Stimulated activated naive B cell treated with anti-CD40 and anti-IgM and Interleukin-4, amounts not matched to agents 10 μg/mL and 1 μg/mL and 100 μg/mL, for 72 hours (primary cell): ENCODE measurements around the gene AFAP1L2.

ENCODE experiments used
- ATAC-seq, 2 donors: fragments of 150-1000 bp; cut with Tn5 transposase; replicated peaks; 2 replicates each; pipeline ENCODE4 v1.10.0; 2021; ENCODE audit warnings: moderate library complexity in 1 of 2
- DNase-seq: peaks from one replicate; pipeline ENCODE4 v3.0.0; 2021
- H3K27ac Mint-ChIP-seq: one replicate; pipeline ENCODE4 v1.8.0; 2022; ENCODE audit warnings: mild to moderate bottlenecking, mixed read lengths
- H3K27me3 Mint-ChIP-seq, 2 donors: one replicate each; pipeline ENCODE4 v1.8.0; 2022; ENCODE audit warnings: mixed read lengths in 2 of 2
- H3K36me3 Mint-ChIP-seq, 2 donors: one replicate each; pipeline ENCODE4 v1.8.0; 2022; ENCODE audit warnings: mixed read lengths in 2 of 2, mild to moderate bottlenecking in 1 of 2
- H3K4me1 Mint-ChIP-seq, 2 donors: one replicate each; pipeline ENCODE4 v1.8.0; 2022; ENCODE audit warnings: mixed read lengths in 2 of 2, mild to moderate bottlenecking in 1 of 2
- H3K4me3 Mint-ChIP-seq, 2 donors: one replicate each; pipeline ENCODE4 v1.8.0; 2022; ENCODE audit warnings: mild to moderate bottlenecking in 2 of 2, mixed read lengths in 2 of 2, moderate library complexity in 1 of 2
- H3K9me3 Mint-ChIP-seq, 2 donors: one replicate each; pipeline ENCODE4 v1.8.0; 2022; ENCODE audit warnings: mixed read lengths in 2 of 2, mild to moderate bottlenecking in 1 of 2

Gene AFAP1L2

GRCh38 chr10:114303556-114303955 lies 100.7 kb downstream of the AFAP1L2 start:
- Mint-ChIP-seq H3K36me3 (peaks cover 7 to 11% of the 10 kb centered on the region in 2 donors), H3K27ac (peak overlapping the region; percentile 65), H3K4me3 (peak overlapping the region; percentile 88 to 95), H3K4me1 (peaks cover 8 to 14% of the 10 kb centered on the region in 2 donors), H3K27me3 (no peaks in the 10 kb centered on the region), H3K9me3 (no peaks in the 10 kb centered on the region)
- DNase-seq (no peak), ATAC-seq (peak; percentile 3 to 4)

- peaks cover 2% of the 10 kb centered on the region in 2 donors for H3K9me3 Mint-ChIP-seq
- DNase-seq (no peak), ATAC-seq (no peak)
- H3K4me1 Mint-ChIP-seq, result peaks cover 8 to 14% of the 10 kb centered on the region in 2 donors
- no peak overlapping the region for H3K4me3 Mint-ChIP-seq
- H3K36me3 Mint-ChIP-seq, result peaks cover 15 to 21% of the 10 kb centered on the region in 2 donors
- H3K27ac Mint-ChIP-seq, result no peak overlapping the region
- H3K27me3 Mint-ChIP-seq, result no peaks in the 10 kb centered on the region
These were observed 102.2 kb downstream of the AFAP1L2 start for GRCh38 chr10:114301951-114302710.

GRCh38 chr10:114301177-114301576 lies 103.1 kb downstream of the AFAP1L2 start:
- no peak overlapping the region for H3K4me3 Mint-ChIP-seq
- DNase-seq (no peak), ATAC-seq (no peak)
- no peaks in the 10 kb centered on the region for H3K27me3 Mint-ChIP-seq
- H3K4me1 Mint-ChIP-seq, result peaks cover 8 to 14% of the 10 kb centered on the region in 2 donors
- no peak overlapping the region for H3K27ac Mint-ChIP-seq
- peaks cover 3% of the 10 kb centered on the region in 2 donors for H3K9me3 Mint-ChIP-seq
- peaks cover 24 to 31% of the 10 kb centered on the region in 2 donors for H3K36me3 Mint-ChIP-seq

GRCh38 chr10:114300036-114300645 lies 104.2 kb downstream of the AFAP1L2 start:
- peaks cover 3 to 8% of the 10 kb centered on the region in 2 donors for H3K9me3 Mint-ChIP-seq
- no peak overlapping the region for H3K27ac Mint-ChIP-seq
- no peaks in the 10 kb centered on the region for H3K27me3 Mint-ChIP-seq
- no peak overlapping the region for H3K4me3 Mint-ChIP-seq
- DNase-seq (no peak), ATAC-seq (no peak)
- peaks cover 8 to 14% of the 10 kb centered on the region in 2 donors for H3K4me1 Mint-ChIP-seq
- H3K36me3 Mint-ChIP-seq, result peaks cover 34 to 40% of the 10 kb centered on the region in 2 donors

- H3K27me3 Mint-ChIP-seq, result no peaks in the 10 kb centered on the region
- no peak overlapping the region for H3K4me3 Mint-ChIP-seq
- ATAC-seq, result no peak
- H3K4me1 Mint-ChIP-seq, result no peaks in the 10 kb centered on the region
- peaks cover 40 to 48% of the 10 kb centered on the region in 2 donors for H3K36me3 Mint-ChIP-seq
- H3K27ac Mint-ChIP-seq, result no peak overlapping the region
- H3K9me3 Mint-ChIP-seq, result peaks cover 3 to 13% of the 10 kb centered on the region in 2 donors
- DNase-seq, result no peak
These were observed 107.1 kb downstream of the AFAP1L2 start for GRCh38 chr10:114297136-114297705.

- no peak overlapping the region for H3K27ac Mint-ChIP-seq
- no peaks in the 10 kb centered on the region for H3K27me3 Mint-ChIP-seq
- H3K4me3 Mint-ChIP-seq, result no peak overlapping the region
- H3K9me3 Mint-ChIP-seq, result peaks cover 3 to 13% of the 10 kb centered on the region in 2 donors
- DNase-seq, result no peak
- no peak for ATAC-seq
- no peaks in the 10 kb centered on the region for H3K4me1 Mint-ChIP-seq
- peaks cover 40 to 48% of the 10 kb centered on the region in 2 donors for H3K36me3 Mint-ChIP-seq
These were observed 108.9 kb downstream of the AFAP1L2 start for GRCh38 chr10:114295393-114295792.

GRCh38 chr10:114294549-114294948 lies 109.8 kb downstream of the AFAP1L2 start:
- Mint-ChIP-seq H3K9me3 (peaks cover 3 to 13% of the 10 kb centered on the region in 2 donors), H3K36me3 (peaks cover 36 to 44% of the 10 kb centered on the region in 2 donors), H3K4me1 (no peaks in the 10 kb centered on the region), H3K27ac (no peak overlapping the region), H3K27me3 (no peaks in the 10 kb centered on the region), H3K4me3 (no peak overlapping the region)
- no peak for ATAC-seq
- no peak for DNase-seq

GRCh38 chr10:114293075-114293474 lies 111.2 kb downstream of the AFAP1L2 start:
- no peaks in the 10 kb centered on the region for H3K27me3 Mint-ChIP-seq
- H3K27ac Mint-ChIP-seq, result no peak overlapping the region
- no peak overlapping the region for H3K4me3 Mint-ChIP-seq
- ATAC-seq (no peak), DNase-seq (no peak)
- H3K9me3 Mint-ChIP-seq, result peaks cover 3 to 13% of the 10 kb centered on the region in 2 donors
- H3K36me3 Mint-ChIP-seq, result peaks cover 33 to 35% of the 10 kb centered on the region in 2 donors
- H3K4me1 Mint-ChIP-seq, result peaks cover 4% of the 10 kb centered on the region in 2 donors

GRCh38 chr10:114291516-114291915 lies 112.8 kb downstream of the AFAP1L2 start:
- no peak for DNase-seq
- Mint-ChIP-seq H3K9me3 (peaks cover 0 to 11% of the 10 kb centered on the region in 2 donors), H3K4me3 (no peak overlapping the region), H3K36me3 (peaks cover 20 to 21% of the 10 kb centered on the region in 2 donors), H3K27me3 (no peaks in the 10 kb centered on the region), H3K4me1 (peaks cover 6 to 7% of the 10 kb centered on the region in 2 donors), H3K27ac (no peak overlapping the region)
- ATAC-seq, result no peak

- Mint-ChIP-seq H3K36me3 (peaks cover 15 to 17% of the 10 kb centered on the region in 2 donors), H3K4me1 (peaks cover 6 to 7% of the 10 kb centered on the region in 2 donors), H3K9me3 (peaks cover 0 to 9% of the 10 kb centered on the region in 2 donors), H3K4me3 (no peak overlapping the region), H3K27me3 (no peaks in the 10 kb centered on the region), H3K27ac (no peak overlapping the region)
- no peak for ATAC-seq
- no peak for DNase-seq
These were observed 113.2 kb downstream of the AFAP1L2 start for GRCh38 chr10:114291076-114291475.

GRCh38 chr10:114290038-114290437 lies 114.3 kb downstream of the AFAP1L2 start:
- H3K27ac Mint-ChIP-seq, result no peak overlapping the region
- H3K4me1 Mint-ChIP-seq, result peaks cover 6 to 7% of the 10 kb centered on the region in 2 donors
- no peaks in the 10 kb centered on the region for H3K27me3 Mint-ChIP-seq
- H3K4me3 Mint-ChIP-seq, result no peak overlapping the region
- H3K36me3 Mint-ChIP-seq, result peaks cover 5 to 8% of the 10 kb centered on the region in 2 donors
- DNase-seq (no peak), ATAC-seq (no peak)
- H3K9me3 Mint-ChIP-seq, result peaks cover 0 to 6% of the 10 kb centered on the region in 2 donors

- no peak overlapping the region for H3K27ac Mint-ChIP-seq
- H3K4me3 Mint-ChIP-seq, result no peak overlapping the region
- ATAC-seq (no peak), DNase-seq (no peak)
- no peaks in the 10 kb centered on the region for H3K27me3 Mint-ChIP-seq
- peaks cover 6 to 7% of the 10 kb centered on the region in 2 donors for H3K4me1 Mint-ChIP-seq
- no peaks in the 10 kb centered on the region for H3K36me3 Mint-ChIP-seq
- no peaks in the 10 kb centered on the region for H3K9me3 Mint-ChIP-seq
These were observed 115.2 kb downstream of the AFAP1L2 start for GRCh38 chr10:114289096-114289436.

- Mint-ChIP-seq H3K27ac (no peak overlapping the region), H3K4me1 (peaks cover 6 to 7% of the 10 kb centered on the region in 2 donors), H3K27me3 (no peaks in the 10 kb centered on the region), H3K9me3 (no peaks in the 10 kb centered on the region), H3K4me3 (no peak overlapping the region), H3K36me3 (no peaks in the 10 kb centered on the region)
- no peak for DNase-seq
- peak in 1 of 2 donors; percentile 23 for ATAC-seq
These were observed 115.7 kb downstream of the AFAP1L2 start for GRCh38 chr10:114288424-114289095.

- Mint-ChIP-seq H3K36me3 (no peaks in the 10 kb centered on the region), H3K4me3 (no peak overlapping the region), H3K27me3 (no peaks in the 10 kb centered on the region), H3K27ac (no peak overlapping the region), H3K9me3 (no peaks in the 10 kb centered on the region), H3K4me1 (peaks cover 6 to 7% of the 10 kb centered on the region in 2 donors)
- no peak for ATAC-seq
- no peak for DNase-seq
These were observed 117.4 kb downstream of the AFAP1L2 start for GRCh38 chr10:114286921-114287320.
